Epithelial cell of esophagus (primary cell): ENCODE measurements around the gene ANXA10.

Source experiments
- DNase-seq: peaks from one replicate; pipeline ENCODE4 v3.0.0; 2010; ENCODE audit warnings: low read depth
- H3K4me3 ChIP-seq: 2 replicates; pipeline ENCODE4 v1.5.1; 2011; ENCODE audit warnings: mild to moderate bottlenecking, low read length, control low read depth
- CTCF ChIP-seq: IDR thresholded peaks from 2 replicates; pipeline ENCODE4 v1.5.1; 2011; ENCODE audit warnings: low read depth, mild to moderate bottlenecking, low read length, control low read depth, inconsistent platforms; ENCODE audit not compliant: insufficient read depth; ENCODE audit errors: missing control alignments

Gene ANXA10

GRCh38 chr4:168220893-168221292 is 128.6 kb downstream of the ANXA10 start:
- peak; percentile 29 for DNase-seq

GRCh38 chr4:168221301-168221700 is 129.0 kb downstream of the ANXA10 start:
- no peak overlapping the region for H3K4me3 ChIP-seq
- peak; percentile 83 for DNase-seq
- TF ChIP-seq CTCF: no peak

More at GRCh38 chr4:168220893-168221292, 128.6 kb downstream of the ANXA10 start:
- H3K4me3 ChIP-seq: no peak overlapping the region
- no peak for TF ChIP-seq CTCF
